T47D (cell line): ENCODE data around the gene C20orf173.
"Not testable (repeated sequence)": the region's sequence is repeated elsewhere in the genome, so short reads cannot be mapped to it uniquely, and the experiment has no call there.

Experiments
- DNase-seq, 2 experiments: peaks; one replicate each; pipeline versions ENCODE4 v3.0.0 to v3.0.0-alpha.2; 2011 to 2012; ENCODE audit warnings: low read depth in 1 of 2, low spot score in 1 of 2
- JUND ChIP-seq: IDR thresholded peaks from 2 replicates; pipeline ENCODE4 v1.6.1; 2012; ENCODE audit warnings: low read depth
- in situ Hi-C: cut with HindIII; loops from 2 replicates; pipeline ENCODE4 v1.10.0; 2016; ENCODE audit warnings: low sequenced_read_pairs, low pct_unique_long_range_greater_than_20kb

C20orf173 gene

DNA sequence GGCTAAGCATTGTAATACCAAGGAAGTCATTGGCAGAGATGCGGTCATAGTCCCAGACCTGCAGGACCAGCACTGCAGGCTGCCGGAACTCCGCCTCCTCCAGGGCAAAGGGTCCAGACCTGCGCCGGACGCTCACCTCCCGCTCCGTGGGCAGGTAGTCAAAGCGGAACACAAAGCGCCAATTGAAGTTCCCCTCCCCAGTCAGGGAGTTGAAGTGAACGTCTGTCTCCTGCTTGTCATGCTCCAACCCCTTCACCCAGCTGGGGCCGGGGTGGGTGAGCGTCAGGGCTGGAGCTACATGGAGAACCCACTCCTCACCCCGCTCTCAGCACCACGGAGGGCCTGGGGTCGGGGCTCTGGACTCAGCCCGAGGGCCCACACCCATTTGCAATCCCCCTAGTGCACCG is 30.7 kb upstream of the C20orf173 start:
- no peak for TF ChIP-seq JUND
- in situ Hi-C loops = no loop called here
- DNase-seq = no peak

DNA sequence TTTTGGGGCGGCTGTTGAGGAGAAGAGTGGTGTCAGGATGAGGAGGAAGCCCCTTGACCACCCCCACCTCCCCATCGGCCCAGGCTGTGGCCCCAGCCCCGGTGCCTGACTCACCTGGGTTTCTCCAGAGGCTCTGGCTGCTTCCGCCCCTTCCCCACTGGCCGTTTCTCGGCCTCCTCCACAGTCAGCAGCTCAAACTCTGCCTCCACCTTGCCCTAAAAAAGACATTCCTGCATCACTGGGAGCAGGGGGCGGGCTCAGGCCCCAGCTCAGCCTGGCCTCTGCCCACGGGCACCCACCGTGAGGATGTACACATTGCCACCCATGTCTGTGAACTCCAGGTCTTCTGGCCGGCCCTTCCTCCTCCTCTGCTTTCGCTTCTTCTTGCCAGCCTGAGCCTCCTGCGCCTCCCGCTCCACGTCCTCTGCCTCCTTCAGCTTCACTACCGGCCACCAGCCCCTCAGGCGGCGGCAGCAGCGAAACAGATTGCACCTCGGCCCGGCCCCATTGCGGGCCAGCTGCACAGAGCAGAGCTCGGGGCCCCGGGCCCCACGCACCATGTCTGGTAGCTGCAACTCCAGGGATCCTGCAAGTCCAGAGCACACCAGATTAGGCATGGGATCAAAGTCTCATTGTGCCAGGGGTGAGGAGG is 29.7 kb upstream of the C20orf173 start:
- in situ Hi-C loops = no loop called here

DNA sequence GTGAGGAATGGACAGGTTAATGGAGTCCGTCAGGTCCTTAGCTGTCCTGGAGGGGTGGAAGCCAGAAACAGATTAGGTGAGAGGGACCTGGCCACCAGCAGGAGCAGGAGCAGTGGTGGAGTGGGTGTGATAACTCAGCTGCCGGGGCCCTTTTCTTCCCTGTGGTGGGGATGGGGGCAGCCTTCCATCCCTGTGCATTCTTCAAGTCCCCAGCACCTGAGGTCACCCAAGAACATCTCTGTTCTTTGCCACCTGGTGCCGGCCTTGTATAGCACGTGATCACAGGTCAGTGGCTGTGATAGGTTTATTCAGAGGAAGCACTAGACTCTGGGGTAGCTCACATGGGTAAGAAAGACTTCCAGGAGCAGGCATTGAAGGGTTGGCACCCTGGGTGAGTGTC is 29.0 kb upstream of the C20orf173 start:
- in situ Hi-C loops = no loop called here
- no peak for TF ChIP-seq JUND
- DNase-seq = no peak

More for the DNA sequence above, 29.7 kb upstream of the C20orf173 start:
- TF ChIP-seq JUND = no peak
- no peak for DNase-seq

DNA sequence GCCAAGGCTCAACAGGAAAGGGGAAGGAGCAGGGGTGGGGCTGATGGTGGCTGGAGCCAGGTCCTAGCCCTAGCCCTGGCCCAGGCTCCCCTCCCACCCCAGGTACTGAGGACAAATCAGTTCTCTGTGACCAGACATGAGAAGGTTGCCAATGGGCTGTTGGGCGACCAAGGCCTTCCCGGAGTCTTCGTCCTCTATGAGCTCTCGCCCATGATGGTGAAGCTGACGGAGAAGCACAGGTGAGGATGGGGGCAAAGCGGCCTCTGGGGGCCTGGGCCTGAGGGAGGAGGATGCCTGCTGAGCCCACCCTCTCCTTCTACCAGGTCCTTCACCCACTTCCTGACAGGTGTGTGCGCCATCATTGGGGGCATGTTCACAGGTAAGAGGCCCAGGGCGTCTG is 27.4 kb upstream of the C20orf173 start:
- no peak for TF ChIP-seq JUND
- DNase-seq = no peak
- in situ Hi-C loops = no loop called here

DNA sequence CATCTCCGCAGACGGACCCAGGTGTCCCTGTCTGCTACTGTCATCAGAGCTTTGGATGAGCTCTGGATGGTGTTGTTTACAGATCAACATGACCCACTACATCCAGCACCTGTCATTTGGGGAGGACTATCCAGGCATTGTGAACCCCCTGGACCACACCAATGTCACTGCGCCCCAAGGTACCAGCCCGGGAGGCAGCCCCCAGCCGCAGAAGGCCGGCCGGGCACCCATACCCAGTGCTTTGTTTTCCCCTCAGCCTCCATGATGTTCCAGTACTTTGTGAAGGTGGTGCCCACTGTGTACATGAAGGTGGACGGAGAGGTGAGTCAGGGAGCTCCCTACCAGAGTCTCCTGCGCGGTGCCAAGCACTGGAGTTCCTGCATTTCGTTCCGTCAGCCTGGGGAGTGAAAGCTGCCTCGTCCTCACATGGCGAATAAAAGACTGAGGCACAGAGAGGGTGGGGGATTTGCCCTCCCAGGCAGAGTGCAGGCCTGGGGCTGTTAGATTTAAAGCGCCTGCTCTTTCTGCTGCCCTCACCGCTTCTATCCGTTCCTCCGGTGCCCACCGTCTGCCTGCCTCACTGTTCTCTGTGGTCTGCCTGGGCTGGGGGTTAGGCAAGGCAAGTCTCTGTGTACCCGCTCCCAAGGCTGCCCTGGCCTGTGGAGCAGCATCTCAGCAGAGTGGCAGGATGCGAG is 26.6 kb upstream of the C20orf173 start:
- no peak for DNase-seq
- no peak for TF ChIP-seq JUND
- in situ Hi-C loops = no loop called here

DNA sequence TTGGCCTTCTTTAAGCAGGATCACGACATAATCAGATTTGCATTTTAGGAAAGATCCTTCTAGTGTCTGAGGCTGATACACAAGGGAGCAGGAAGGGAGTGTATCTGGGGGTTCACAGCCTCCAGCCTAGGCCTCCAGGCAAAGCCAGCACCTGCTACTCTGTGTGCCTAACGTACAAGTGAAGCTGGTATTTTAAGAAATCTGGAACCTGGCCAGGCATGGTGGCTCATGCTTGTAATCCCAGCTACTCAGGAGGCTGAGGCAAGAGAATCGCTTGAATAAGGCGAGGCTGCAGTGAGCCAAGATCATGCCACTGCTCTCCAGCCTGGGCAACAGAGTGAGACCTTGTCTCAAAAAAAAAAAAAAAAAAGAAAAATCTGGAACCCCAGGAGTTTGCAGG is 26.0 kb upstream of the C20orf173 start:
- in situ Hi-C loops, DNase-seq: not testable (repeated sequence)

DNA sequence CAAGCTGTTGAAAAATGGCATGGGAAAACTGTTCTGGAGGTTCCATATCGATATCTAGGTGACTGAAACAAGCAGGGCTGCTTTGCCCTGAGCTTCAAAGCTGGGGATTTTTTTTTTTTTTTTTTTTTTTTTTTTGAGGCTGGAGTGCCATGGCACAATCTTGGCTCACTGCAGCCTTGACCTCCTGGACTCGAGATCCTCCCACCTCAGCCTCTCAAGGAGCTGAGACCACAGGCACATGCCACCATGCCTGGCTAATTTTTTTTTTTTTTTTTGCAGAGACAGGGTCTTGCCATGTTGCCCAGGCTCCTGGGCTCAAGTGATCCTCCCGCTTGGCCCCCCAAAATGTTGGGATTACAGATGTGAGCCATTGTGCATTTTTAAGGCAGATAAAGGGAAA is 23.5 kb upstream of the C20orf173 start:
- in situ Hi-C loops = no loop called here
- no peak for TF ChIP-seq JUND

DNA sequence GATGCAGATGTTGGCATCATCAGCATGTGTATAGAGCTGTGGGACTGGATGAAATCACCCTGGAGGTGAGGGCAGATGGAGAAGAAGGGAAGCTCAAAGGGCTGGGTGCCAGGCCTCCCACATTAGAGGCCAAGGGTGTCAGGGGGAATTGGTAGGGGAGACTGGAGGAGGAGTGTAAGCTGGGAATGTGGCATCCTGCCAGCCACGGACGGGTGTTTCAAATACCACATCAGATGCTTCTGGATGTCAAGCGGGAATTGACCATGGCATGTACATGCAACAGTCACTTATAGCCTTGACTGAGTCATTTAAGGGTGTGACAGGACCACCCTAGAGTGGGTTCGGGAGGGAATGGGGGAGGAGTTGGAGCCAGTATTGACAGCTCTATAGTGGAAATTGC is 22.1 kb upstream of the C20orf173 start:
- no peak for DNase-seq
- in situ Hi-C loops = no loop called here
- TF ChIP-seq JUND = no peak

More for the DNA sequence above, 23.5 kb upstream of the C20orf173 start:
- no peak for DNase-seq

DNA sequence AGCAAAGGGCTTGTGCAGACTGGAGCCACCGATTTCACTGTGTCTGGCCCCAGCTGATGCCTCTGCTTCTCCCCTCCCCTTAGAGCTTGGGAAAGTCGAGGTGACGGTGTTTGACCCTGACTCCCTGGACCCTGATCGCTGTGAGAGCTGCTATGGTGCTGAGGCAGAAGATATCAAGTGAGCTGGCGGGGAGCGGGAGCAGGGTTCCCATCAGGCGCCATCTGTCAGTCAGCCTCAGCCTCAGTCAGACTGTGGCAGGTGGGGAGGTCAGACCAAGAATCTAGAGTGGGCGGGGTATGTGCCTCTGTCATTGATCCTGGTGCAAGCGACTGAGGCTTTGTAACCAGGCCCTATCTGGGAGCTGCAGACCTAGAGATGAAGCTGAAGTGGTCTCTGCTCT is 17.9 kb upstream of the C20orf173 start:
- no peak for TF ChIP-seq JUND
- DNase-seq = no peak
- in situ Hi-C loops = no loop called here

DNA sequence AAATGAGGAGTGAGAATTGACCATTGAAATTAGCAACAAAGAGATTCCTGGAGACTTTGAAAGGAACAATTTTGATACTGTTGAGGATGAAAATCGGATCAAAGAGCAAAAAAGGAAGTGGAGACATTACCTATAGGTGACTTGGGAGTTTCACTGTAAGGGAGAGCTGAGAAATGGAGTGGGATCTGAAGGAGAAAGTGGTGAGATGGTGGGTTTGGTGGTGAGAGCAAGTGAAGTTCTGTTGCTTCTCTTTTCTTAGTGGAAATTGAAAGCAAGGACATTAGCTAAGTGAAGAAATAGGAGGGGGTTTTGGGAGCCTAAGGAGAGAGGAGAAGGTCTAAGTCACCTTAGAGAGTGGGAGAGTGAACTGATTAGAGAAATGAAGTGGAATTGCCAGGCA is 16.7 kb upstream of the C20orf173 start:
- no peak for DNase-seq

DNA sequence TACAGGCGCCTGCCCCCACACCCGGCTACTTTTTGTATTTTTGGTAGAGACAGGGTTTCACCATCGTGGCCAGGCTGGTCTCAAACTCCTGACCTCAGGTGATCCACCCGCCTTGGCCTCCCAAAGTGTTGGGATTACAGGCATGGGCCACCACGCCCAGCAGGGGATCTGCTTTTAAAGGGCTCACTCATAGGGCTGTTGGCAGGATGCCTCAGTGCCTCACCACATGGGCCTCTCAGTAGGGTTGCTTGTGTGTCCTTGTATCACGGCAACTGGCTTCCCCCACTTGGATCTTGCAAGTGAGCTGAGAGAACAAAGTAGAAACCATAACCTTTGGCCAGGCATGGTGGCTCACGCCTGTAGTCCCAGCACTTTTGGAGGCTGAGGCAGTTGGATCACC is 15.5 kb upstream of the C20orf173 start:
- DNase-seq, in situ Hi-C loops: not testable (repeated sequence)

More for the DNA sequence above, 16.7 kb upstream of the C20orf173 start:
- no peak for TF ChIP-seq JUND
- in situ Hi-C loops = no loop called here

DNA sequence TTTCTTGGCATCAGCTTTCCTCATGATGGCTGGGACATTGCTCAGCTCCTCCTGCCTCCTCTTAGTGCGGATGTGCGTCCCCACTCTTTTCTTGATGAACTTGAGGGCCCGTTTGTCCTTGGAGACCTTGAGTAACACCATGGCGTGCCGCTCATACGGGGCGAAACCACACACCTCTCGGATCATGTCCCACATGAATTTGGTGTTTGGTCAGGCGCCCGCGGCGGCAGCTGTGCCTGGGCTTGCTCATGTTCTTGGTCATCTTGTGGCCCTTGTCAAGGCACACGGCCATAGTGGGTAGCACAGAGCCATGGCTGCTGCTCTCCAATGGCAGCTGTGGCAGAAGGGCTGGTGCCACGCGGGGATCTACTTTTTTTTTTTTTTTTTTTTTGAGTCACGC is 15.0 kb upstream of the C20orf173 start:
- DNase-seq = no peak
- TF ChIP-seq JUND = no peak
- in situ Hi-C loops = no loop called here

DNA sequence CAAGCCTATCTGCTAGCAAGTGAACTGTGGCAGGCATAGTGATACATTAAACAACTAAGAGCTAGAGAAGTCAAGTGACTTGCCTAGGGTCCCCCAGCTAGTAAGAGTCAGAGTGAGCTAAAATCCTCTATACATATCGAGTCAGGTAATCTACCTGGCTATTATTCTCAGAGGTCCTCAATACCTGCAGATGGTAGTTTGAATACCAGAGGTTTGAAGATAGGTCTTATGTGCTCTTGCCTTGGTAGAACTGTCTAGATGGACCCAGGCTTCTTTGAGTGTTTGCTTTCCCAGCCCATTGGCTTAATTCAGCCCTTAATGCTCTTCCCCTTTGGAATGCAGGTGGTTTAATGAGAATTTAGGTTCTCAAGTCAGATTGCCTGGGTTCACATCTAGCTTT is 13.5 kb upstream of the C20orf173 start:
- TF ChIP-seq JUND = no peak
- in situ Hi-C loops = no loop called here
- DNase-seq = no peak
